OCI-LY3 (cell line): ENCODE results near the gene ZNF184.

ENCODE experiments used
- H2AFZ ChIP-seq: fragments of 200-600, 300-600 bp; shearing (Covaris generic); 2 replicates; pipeline ENCODE4 v1.6.0; 2014; ENCODE audit warnings: antibody characterized with exemption, low read depth, low read length
- H3K27ac ChIP-seq: fragments of 200-600, 300-600 bp; sonication (generic); 2 replicates; pipeline ENCODE4 v1.5.1; 2014; ENCODE audit warnings: mild to moderate bottlenecking, low read length, moderate library complexity, mixed read lengths
- H3K27me3 ChIP-seq: fragments of 200-600, 300-600 bp; sonication (generic); 2 replicates; pipeline ENCODE4 v1.6.1; 2014; ENCODE audit warnings: low read depth, low read length, mixed read lengths
- H3K36me3 ChIP-seq: fragments of 200-600, 300-600 bp; sonication (generic); replicated peaks from 2 replicates; pipeline ENCODE3; 2014; ENCODE audit warnings: low read depth, low read length, mixed read lengths
- H3K4me1 ChIP-seq: fragments of 300-600, 200-600 bp; sonication (generic); 2 replicates; pipeline ENCODE4 v1.6.1; 2014; ENCODE audit warnings: low read length, mixed read lengths
- H3K4me2 ChIP-seq: fragments of 200-600, 300-600 bp; sonication (generic); 2 replicates; pipeline ENCODE4 v1.6.1; 2014; ENCODE audit warnings: low read length, mixed read lengths
- H3K4me3 ChIP-seq: fragments of 300-600, 200-600 bp; sonication (generic); 2 replicates; pipeline ENCODE4 v1.5.1; 2014; ENCODE audit warnings: antibody characterized with exemption, mild to moderate bottlenecking, low read length, moderate library complexity
- H3K79me2 ChIP-seq: fragments of 300-600, 200-600 bp; shearing (Covaris generic); 2 replicates; pipeline ENCODE4 v1.6.1; 2014; ENCODE audit warnings: mild to moderate bottlenecking, low read length, mixed read lengths
- H3K9ac ChIP-seq: fragments of 300-600, 200-600 bp; shearing (Covaris generic); 2 replicates; pipeline ENCODE4 v1.6.0; 2014; ENCODE audit warnings: mild to moderate bottlenecking, low read length, moderate library complexity
- H3K9me3 ChIP-seq: fragments of 200-600, 300-600 bp; shearing (Covaris generic); 2 replicates; pipeline ENCODE4 v1.6.1; 2014; ENCODE audit warnings: low read length, mixed read lengths; ENCODE audit not compliant: insufficient read depth
- H4K20me1 ChIP-seq: fragments of 200-600, 300-600 bp; sonication (generic); 2 replicates; pipeline ENCODE4 v1.6.1; 2016; ENCODE audit warnings: low read length, mixed read lengths; ENCODE audit not compliant: insufficient read depth
- CTCF ChIP-seq: fragments of 200-600, 300-600 bp; sonication (generic); IDR thresholded peaks from 2 replicates; pipeline ENCODE4 v1.5.1; 2014; ENCODE audit warnings: antibody characterized with exemption, low read length, low read depth
- EZH2phosphoT487 ChIP-seq: fragments of 200-600 bp; shearing (Covaris generic); IDR thresholded peaks from 2 replicates; pipeline ENCODE4 v1.6.1; 2018; ENCODE audit warnings: antibody characterized with exemption, mixed run types, low read depth

Gene ZNF184

GRCh38 chr6:27501187-27501586 is 28.3 kb upstream of the ZNF184 start:
- no peak overlapping the region for H3K4me2 ChIP-seq
- H3K27me3 ChIP-seq: no peaks in the 10 kb centered on the region
- no peak overlapping the region for H3K27ac ChIP-seq
- no peak overlapping the region for H3K4me3 ChIP-seq
- H3K9ac ChIP-seq: no peak overlapping the region
- H4K20me1 ChIP-seq: no peaks in the 10 kb centered on the region
- H3K4me1 ChIP-seq: peaks cover 19% of the 10 kb centered on the region
- no peaks in the 10 kb centered on the region for H3K9me3 ChIP-seq
- TF ChIP-seq EZH2phosphoT487 (no peak), CTCF (no peak)
- H3K79me2 ChIP-seq: no peaks in the 10 kb centered on the region
- H3K36me3 ChIP-seq: no peaks in the 10 kb centered on the region
- H2AFZ ChIP-seq: no peak overlapping the region

- Histone ChIP-seq H3K79me2 (no peaks in the 10 kb centered on the region), H3K4me3 (no peak overlapping the region), H3K4me1 (peaks cover 10% of the 10 kb centered on the region; the same call in 1 of the 2 replicates), H3K36me3 (no peaks in the 10 kb centered on the region), H4K20me1 (no peaks in the 10 kb centered on the region), H3K9me3 (no peaks in the 10 kb centered on the region), H2AFZ (no peak overlapping the region), H3K27me3 (no peaks in the 10 kb centered on the region), H3K27ac (no peak overlapping the region), H3K4me2 (no peak overlapping the region), H3K9ac (no peak overlapping the region)
- no peak for TF ChIP-seq CTCF
- no peak for TF ChIP-seq EZH2phosphoT487
These were observed 27.3 kb upstream of the ZNF184 start for GRCh38 chr6:27500177-27500576.

DNA sequence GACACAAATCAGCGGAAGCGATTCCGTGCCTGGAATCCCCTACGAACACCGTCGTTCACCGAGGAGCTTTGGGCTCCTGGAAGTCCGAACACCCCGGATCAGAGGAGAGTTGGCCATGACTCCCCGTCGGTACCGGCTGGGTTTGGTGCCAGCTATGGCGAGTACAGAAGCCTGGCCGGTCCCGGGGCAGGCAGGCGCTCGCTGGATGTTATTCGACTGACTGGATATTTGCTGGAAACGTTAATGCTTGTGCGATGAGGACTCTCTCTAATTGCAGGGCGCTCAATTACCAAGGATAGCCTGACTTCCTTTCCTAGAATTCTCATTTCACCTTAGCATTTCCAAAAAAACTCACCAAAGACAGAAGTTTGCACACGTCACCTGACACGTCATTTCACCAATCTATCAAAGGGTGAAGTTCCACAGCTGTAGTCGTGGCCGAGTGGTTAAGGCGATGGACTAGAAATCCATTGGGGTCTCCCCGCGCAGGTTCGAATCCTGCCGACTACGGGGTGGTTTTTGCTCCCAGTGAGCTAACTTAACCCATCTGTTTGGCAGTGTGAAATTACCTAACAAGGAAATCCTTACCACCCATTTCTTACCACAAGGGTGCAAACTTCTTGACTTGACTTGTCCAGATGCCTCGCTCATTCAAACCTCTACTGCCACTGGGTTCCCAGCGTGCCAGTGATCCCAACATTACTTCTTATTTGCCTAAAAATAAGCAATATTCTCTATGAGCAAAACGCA is 22.7 kb upstream of the ZNF184 start:
- Histone ChIP-seq H2AFZ (no peak overlapping the region), H3K36me3 (no peaks in the 10 kb centered on the region), H3K27ac (no peak overlapping the region), H3K4me2 (peak overlapping the region; percentile 54), H4K20me1 (no peaks in the 10 kb centered on the region), H3K27me3 (no peaks in the 10 kb centered on the region), H3K4me1 (no peaks in the 10 kb centered on the region), H3K9ac (no peak overlapping the region), H3K9me3 (no peaks in the 10 kb centered on the region), H3K4me3 (peak overlapping the region; percentile 51), H3K79me2 (no peaks in the 10 kb centered on the region)
- TF ChIP-seq CTCF: no peak
- no peak for TF ChIP-seq EZH2phosphoT487

DNA sequence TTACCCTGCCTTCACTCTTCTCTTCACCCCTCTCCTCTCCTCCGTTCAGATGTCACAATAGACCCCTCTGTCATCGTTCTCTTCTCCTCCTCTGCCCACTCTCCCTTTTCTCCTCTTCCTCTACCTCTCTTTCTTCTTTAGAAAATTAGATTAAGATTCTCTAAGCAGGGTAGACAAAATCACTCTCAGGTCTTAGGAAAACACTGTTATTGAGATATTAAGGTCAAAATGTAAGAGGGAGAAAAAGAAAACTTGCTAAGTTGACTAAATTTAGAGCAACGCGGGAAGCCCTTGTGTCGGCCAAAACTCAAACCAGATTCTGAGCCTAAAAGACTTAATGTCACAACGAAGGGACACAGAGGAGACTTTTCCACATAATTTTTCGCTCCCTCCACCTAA is 22.1 kb upstream of the ZNF184 start:
- Histone ChIP-seq H3K4me3 (0 out of 2 replicates have a peak overlapping the region, but pooled peaks have one; percentile 51), H3K9me3 (no peaks in the 10 kb centered on the region), H3K9ac (no peak overlapping the region), H2AFZ (no peak overlapping the region), H3K4me2 (peak overlapping the region; percentile 54; the same call in 1 of the 2 replicates), H3K4me1 (no peaks in the 10 kb centered on the region), H3K36me3 (no peaks in the 10 kb centered on the region), H3K79me2 (no peaks in the 10 kb centered on the region), H3K27me3 (no peaks in the 10 kb centered on the region), H3K27ac (no peak overlapping the region), H4K20me1 (no peaks in the 10 kb centered on the region)
- TF ChIP-seq CTCF: no peak
- no peak for TF ChIP-seq EZH2phosphoT487
